GM19452 (cell line): ENCODE results near the gene RPTOR.
"Not testable (repeated sequence)": the region's sequence is repeated elsewhere in the genome, so short reads cannot be mapped to it uniquely, and the experiment has no call there.

Experiments used
- ATAC-seq: cut with Tn5 transposase; IDR thresholded peaks from one replicate; pipeline ENCODE4 v1.9.1; 2021; ENCODE audit not compliant: unreplicated experiment

RPTOR gene

GRCh38 chr17:80790981-80791742 lies 246.5 kb downstream of the RPTOR start:
- ATAC-seq, result no peak

- no peak for ATAC-seq
Observed at GRCh38 chr17:80791758-80792284, 247.2 kb downstream of the RPTOR start.

- no peak for ATAC-seq
Observed at GRCh38 chr17:80792373-80792781, 247.7 kb downstream of the RPTOR start.

GRCh38 chr17:80793421-80793820 lies 248.8 kb downstream of the RPTOR start:
- ATAC-seq, result no peak

GRCh38 chr17:80793851-80794267 lies 249.2 kb downstream of the RPTOR start:
- ATAC-seq, result no peak

GRCh38 chr17:80794281-80795089 lies 249.8 kb downstream of the RPTOR start:
- no peak for ATAC-seq

- ATAC-seq, result no peak
Observed at GRCh38 chr17:80795090-80795580, 250.5 kb downstream of the RPTOR start.

- no peak for ATAC-seq
Observed at GRCh38 chr17:80795754-80796153, 251.1 kb downstream of the RPTOR start.

GRCh38 chr17:80796430-80796861 lies 251.8 kb downstream of the RPTOR start:
- no peak for ATAC-seq

- ATAC-seq, result not testable (repeated sequence)
Observed at GRCh38 chr17:80797222-80797621, 252.6 kb downstream of the RPTOR start.

GRCh38 chr17:80797741-80798594 lies 253.3 kb downstream of the RPTOR start:
- ATAC-seq, result no peak

GRCh38 chr17:80798595-80799537 lies 254.2 kb downstream of the RPTOR start:
- ATAC-seq, result no peak

- ATAC-seq, result no peak
Observed at GRCh38 chr17:80799538-80800480, 255.2 kb downstream of the RPTOR start.

- ATAC-seq, result no peak
Observed at GRCh38 chr17:80800481-80801391, 256.1 kb downstream of the RPTOR start.

- no peak for ATAC-seq
Observed at GRCh38 chr17:80802626-80803450, 258.2 kb downstream of the RPTOR start.
